ENCODE measurements around the gene RNF115. TPM values are rescaled to one million over a fixed set of nuclear protein-coding genes. Genes with fewer than 3 reads are reported as not detected.
"Not testable (repeated sequence)": the region's sequence is repeated elsewhere in the genome, so short reads cannot be mapped to it uniquely, and the experiment has no call there.

RNF115 gene
- total RNA-seq, 1 donor from 2014 or later: 15.5 TPM

- Mint-ChIP-seq H3K4me1 (peaks cover 14% of the 10 kb centered on the region), H3K36me3 (ENCODE audit: low read depth) (peaks cover 18% of the 10 kb centered on the region), H3K9me3 (no peaks in the 10 kb centered on the region), H3K27me3 (no peaks in the 10 kb centered on the region), H3K27ac (no peak overlapping the region), H3K4me3 (no peak overlapping the region)
- DNase-seq: no peak
- intact Hi-C loops (cut with micrococcal nuclease): loop anchor here (5.0 to 10.0 kb wide), 2 partner anchors 36 to 47 kb away; partner anchors contain the start of genes POLR3C and RNF115
These were observed 45.8 kb downstream of the RNF115 start for GRCh38 chr1:145778146-145778540.

- DNase-seq: no peak
- H3K36me3 Mint-ChIP-seq (ENCODE audit: low read depth): peaks cover 20% of the 10 kb centered on the region
- no peak overlapping the region for H3K4me3 Mint-ChIP-seq
- no peaks in the 10 kb centered on the region for H3K27me3 Mint-ChIP-seq
- peaks cover 14% of the 10 kb centered on the region for H3K4me1 Mint-ChIP-seq
- no peak overlapping the region for H3K27ac Mint-ChIP-seq
- no peaks in the 10 kb centered on the region for H3K9me3 Mint-ChIP-seq
- intact Hi-C loops (cut with micrococcal nuclease): loop anchor here (5.0 to 10.0 kb wide), 2 partner anchors 35 to 47 kb away; partner anchors contain the start of genes POLR3C and RNF115
These were observed 46.3 kb downstream of the RNF115 start for GRCh38 chr1:145777357-145778145.

- H3K36me3 Mint-ChIP-seq (ENCODE audit: low read depth): peaks cover 26% of the 10 kb centered on the region
- H3K27ac Mint-ChIP-seq: peak overlapping the region; percentile 45
- intact Hi-C loops (cut with micrococcal nuclease): loop anchor here (10.0 kb wide), 1 partner anchor 51 kb away; the partner anchor contains the start of genes POLR3C and RNF115
- H3K9me3 Mint-ChIP-seq: no peaks in the 10 kb centered on the region
- H3K4me3 Mint-ChIP-seq: no peak overlapping the region
- H3K27me3 Mint-ChIP-seq: no peaks in the 10 kb centered on the region
- peaks cover 11% of the 10 kb centered on the region for H3K4me1 Mint-ChIP-seq
- no peak for DNase-seq
These were observed 50.5 kb downstream of the RNF115 start for GRCh38 chr1:145773423-145773822.

GRCh38 chr1:145771056-145771455 lies 52.8 kb downstream of the RNF115 start:
- H3K27me3 Mint-ChIP-seq: no peaks in the 10 kb centered on the region
- no peak for DNase-seq
- no peak overlapping the region for H3K27ac Mint-ChIP-seq
- H3K36me3 Mint-ChIP-seq (ENCODE audit: low read depth): peaks cover 25% of the 10 kb centered on the region
- intact Hi-C loops (cut with micrococcal nuclease): loop anchor here (10.0 kb wide), 1 partner anchor 54 kb away; the partner anchor contains the start of genes POLR3C and RNF115
- H3K4me1 Mint-ChIP-seq: peaks cover 11% of the 10 kb centered on the region
- H3K4me3 Mint-ChIP-seq: no peak overlapping the region
- H3K9me3 Mint-ChIP-seq: no peaks in the 10 kb centered on the region

GRCh38 chr1:145768004-145768403 lies 55.9 kb downstream of the RNF115 start:
- H3K4me3 Mint-ChIP-seq; H3K9me3 Mint-ChIP-seq; intact Hi-C loops (cut with micrococcal nuclease); H3K27ac Mint-ChIP-seq; H3K4me1 Mint-ChIP-seq; DNase-seq; H3K27me3 Mint-ChIP-seq: not testable (repeated sequence)
- peaks cover 27% of the 10 kb centered on the region for H3K36me3 Mint-ChIP-seq (ENCODE audit: low read depth)

GRCh38 chr1:145766926-145767325 lies 57.0 kb downstream of the RNF115 start:
- H3K4me3 Mint-ChIP-seq; H3K27me3 Mint-ChIP-seq; DNase-seq; H3K4me1 Mint-ChIP-seq; H3K9me3 Mint-ChIP-seq; intact Hi-C loops (cut with micrococcal nuclease); H3K27ac Mint-ChIP-seq: not testable (repeated sequence)
- H3K36me3 Mint-ChIP-seq (ENCODE audit: low read depth): peaks cover 28% of the 10 kb centered on the region

- H3K4me1 Mint-ChIP-seq; H3K4me3 Mint-ChIP-seq; intact Hi-C loops (cut with micrococcal nuclease); H3K27me3 Mint-ChIP-seq; H3K9me3 Mint-ChIP-seq; DNase-seq; H3K27ac Mint-ChIP-seq: not testable (repeated sequence)
- peaks cover 28% of the 10 kb centered on the region for H3K36me3 Mint-ChIP-seq (ENCODE audit: low read depth)
These were observed 58.1 kb downstream of the RNF115 start for GRCh38 chr1:145765585-145766360.

- H3K4me3 Mint-ChIP-seq; H3K27me3 Mint-ChIP-seq; DNase-seq; H3K4me1 Mint-ChIP-seq; H3K27ac Mint-ChIP-seq; intact Hi-C loops (cut with micrococcal nuclease): not testable (repeated sequence)
- H3K36me3 Mint-ChIP-seq (ENCODE audit: low read depth): peaks cover 32% of the 10 kb centered on the region
- peaks cover 10% of the 10 kb centered on the region for H3K9me3 Mint-ChIP-seq
These were observed 58.8 kb downstream of the RNF115 start for GRCh38 chr1:145765127-145765526.

- H3K4me3 Mint-ChIP-seq; DNase-seq; intact Hi-C loops (cut with micrococcal nuclease); H3K27ac Mint-ChIP-seq; H3K4me1 Mint-ChIP-seq; H3K27me3 Mint-ChIP-seq: not testable (repeated sequence)
- Mint-ChIP-seq H3K36me3 (ENCODE audit: low read depth) (peaks cover 36% of the 10 kb centered on the region), H3K9me3 (peaks cover 10% of the 10 kb centered on the region)
These were observed 59.5 kb downstream of the RNF115 start for GRCh38 chr1:145764231-145764940.

- H3K27ac Mint-ChIP-seq; H3K4me3 Mint-ChIP-seq; intact Hi-C loops (cut with micrococcal nuclease); H3K4me1 Mint-ChIP-seq; H3K27me3 Mint-ChIP-seq; DNase-seq: not testable (repeated sequence)
- H3K9me3 Mint-ChIP-seq: peaks cover 10% of the 10 kb centered on the region
- peaks cover 49% of the 10 kb centered on the region for H3K36me3 Mint-ChIP-seq (ENCODE audit: low read depth)
These were observed 61.9 kb downstream of the RNF115 start for GRCh38 chr1:145762001-145762400.

- H3K36me3 Mint-ChIP-seq (ENCODE audit: low read depth): peaks cover 49% of the 10 kb centered on the region
- intact Hi-C loops (cut with micrococcal nuclease); H3K4me1 Mint-ChIP-seq; H3K27me3 Mint-ChIP-seq; H3K4me3 Mint-ChIP-seq; DNase-seq; H3K27ac Mint-ChIP-seq: not testable (repeated sequence)
- H3K9me3 Mint-ChIP-seq: peaks cover 10% of the 10 kb centered on the region
These were observed 62.4 kb downstream of the RNF115 start for GRCh38 chr1:145761498-145761897.

GRCh38 chr1:145760395-145760949 lies 63.4 kb downstream of the RNF115 start:
- DNase-seq; H3K27ac Mint-ChIP-seq; H3K4me1 Mint-ChIP-seq; H3K27me3 Mint-ChIP-seq; H3K4me3 Mint-ChIP-seq; intact Hi-C loops (cut with micrococcal nuclease): not testable (repeated sequence)
- peaks cover 10% of the 10 kb centered on the region for H3K9me3 Mint-ChIP-seq
- peaks cover 51% of the 10 kb centered on the region for H3K36me3 Mint-ChIP-seq (ENCODE audit: low read depth)

GRCh38 chr1:145759721-145760120 lies 64.2 kb downstream of the RNF115 start:
- no peaks in the 10 kb centered on the region for H3K4me1 Mint-ChIP-seq
- H3K4me3 Mint-ChIP-seq: no peak overlapping the region
- H3K9me3 Mint-ChIP-seq: peaks cover 10% of the 10 kb centered on the region
- intact Hi-C loops (cut with micrococcal nuclease): no loop called here
- peaks cover 50% of the 10 kb centered on the region for H3K36me3 Mint-ChIP-seq (ENCODE audit: low read depth)
- no peak overlapping the region for H3K27ac Mint-ChIP-seq
- no peak for DNase-seq
- H3K27me3 Mint-ChIP-seq: no peaks in the 10 kb centered on the region

Measured in activated CD4-positive, alpha-beta T cell treated with anti-CD3 and anti-CD28 coated beads, Interleukin-2, amount 10 ng/mL, durations not matched to agents 24 days and 14 days (primary cell).